CD4-positive, alpha-beta T cell treated with Interferon gamma for 1 hour (primary cell): ENCODE data around the gene GAS6.

Experiments used
- DNase-seq: peaks from one replicate; pipeline ENCODE4 v3.0.0-alpha.2; 2020

The GAS6 gene

GRCh38 chr13:113817860-113818691 is 45.8 kb downstream of the GAS6 start:
- no peak for DNase-seq

GRCh38 chr13:113816946-113817859 is 46.7 kb downstream of the GAS6 start:
- peak; percentile 83 for DNase-seq

- no peak for DNase-seq
Measured at GRCh38 chr13:113816254-113816929, 47.5 kb downstream of the GAS6 start.

GRCh38 chr13:113815151-113816058 is 48.5 kb downstream of the GAS6 start:
- DNase-seq: peak; percentile 31

GRCh38 chr13:113814435-113814821 is 49.4 kb downstream of the GAS6 start:
- no peak for DNase-seq

GRCh38 chr13:113813749-113814434 is 50.0 kb downstream of the GAS6 start:
- no peak for DNase-seq

GRCh38 chr13:113813070-113813748 is 50.7 kb downstream of the GAS6 start:
- no peak for DNase-seq

- no peak for DNase-seq
Measured at GRCh38 chr13:113812178-113813040, 51.5 kb downstream of the GAS6 start.

- no peak for DNase-seq
Measured at GRCh38 chr13:113811081-113811928, 52.6 kb downstream of the GAS6 start.

GRCh38 chr13:113810640-113811039 is 53.2 kb downstream of the GAS6 start:
- DNase-seq: no peak

- DNase-seq: no peak
Measured at GRCh38 chr13:113809934-113810333, 53.9 kb downstream of the GAS6 start.

- DNase-seq: no peak
Measured at GRCh38 chr13:113808058-113808834, 55.6 kb downstream of the GAS6 start.

- DNase-seq: no peak
Measured at GRCh38 chr13:113806526-113806925, 57.4 kb downstream of the GAS6 start.

- no peak for DNase-seq
Measured at GRCh38 chr13:113806104-113806471, 57.8 kb downstream of the GAS6 start.

- no peak for DNase-seq
Measured at GRCh38 chr13:113805431-113806103, 58.3 kb downstream of the GAS6 start.

GRCh38 chr13:113804703-113805430 is 59.0 kb downstream of the GAS6 start:
- no peak for DNase-seq
